ENCODE data around the gene TPCN1. TPM values are rescaled to one million over a fixed set of nuclear protein-coding genes. Genes with fewer than 3 reads are reported as not detected.
A peak's percentile ranks its signal among the peaks of the same experiment; 100 is the strongest.

Gene TPCN1
- polyA plus RNA-seq, 1 experiment = 31.9 TPM

DNA sequence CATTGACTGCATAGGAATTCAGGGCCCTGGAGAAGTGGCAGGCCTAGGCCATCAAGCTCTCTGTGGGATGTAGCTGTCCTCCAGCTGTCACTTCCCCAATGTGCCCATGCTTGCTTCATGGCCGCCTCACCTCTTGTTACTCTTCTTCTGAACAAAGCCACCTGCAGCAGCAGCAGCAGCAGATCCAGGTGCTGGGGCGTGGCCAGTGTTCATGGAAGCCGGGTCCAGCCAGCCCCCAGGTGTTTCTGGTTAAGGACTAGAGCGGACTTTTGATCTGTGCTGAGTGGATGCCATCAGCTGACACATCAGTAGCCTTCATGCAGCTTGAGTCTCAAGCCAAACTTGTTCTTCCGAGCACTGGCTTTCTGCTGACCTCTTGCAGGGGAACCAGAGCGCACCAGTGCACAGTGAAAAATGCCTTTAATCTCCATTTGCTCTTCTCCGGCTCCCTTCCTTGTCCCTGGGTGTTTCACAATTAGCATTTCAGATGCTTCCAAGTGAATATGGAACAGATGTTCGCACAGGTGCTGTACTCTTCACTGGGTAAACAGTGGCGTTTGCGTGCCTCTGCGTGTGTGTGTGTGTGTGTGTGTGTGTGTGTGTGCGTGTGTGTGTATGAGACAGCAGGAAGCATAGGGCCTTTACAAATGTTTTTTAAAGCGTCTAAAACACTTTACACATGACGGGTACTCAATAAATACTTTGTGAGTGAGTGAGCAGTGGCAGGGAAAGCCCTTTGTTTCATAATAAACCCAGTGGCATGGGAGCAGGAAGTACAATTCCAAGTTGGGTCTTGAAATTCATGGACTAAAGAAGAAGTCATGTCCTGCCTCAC lies 20.1 kb downstream of the TPCN1 start:
- no peak for TF ChIP-seq CTCF (IDR thresholded peaks at IDR 0.05; ENCODE audit: insufficient read depth, low read depth, low read length)
- peaks cover 2% of the 10 kb centered on the region; the same call in 1 of the 2 replicates for H3K36me3 ChIP-seq (ENCODE audit: control insufficient read depth, insufficient read depth, low read length)
- H3K4me3 ChIP-seq (ENCODE audit: low read depth, low read length) = no peak overlapping the region
- ChIA-PET POLR2A (interaction anchor here (0.7 kb wide), 1 partner anchor 1431 kb away, joined by 23 read pairs; no protein-coding TSS in a partner anchor), CTCF (interaction anchor here (1.0 to 1.2 kb wide), 3 partner anchors 16 to 47 kb away, joined by 3 read pairs; no protein-coding TSS in a partner anchor)
- no peaks in the 10 kb centered on the region for H3K27me3 ChIP-seq (ENCODE audit: control insufficient read depth, insufficient read depth, low read length)
- peak; percentile 98 for DNase-seq (ENCODE audit: low read depth)

GRCh38 chr12:113242026-113242418 lies 20.8 kb downstream of the TPCN1 start:
- TF ChIP-seq CTCF (IDR thresholded peaks at IDR 0.05; ENCODE audit: insufficient read depth, low read depth, low read length) = no peak
- no peak for DNase-seq (ENCODE audit: low read depth)
- ChIA-PET POLR2A (no interaction called here), CTCF (interaction anchor here (1.1 kb wide), 1 partner anchor 20 kb away, joined by 3 read pairs; no protein-coding TSS in a partner anchor)
- no peak overlapping the region for H3K4me3 ChIP-seq (ENCODE audit: low read depth, low read length)
- no peaks in the 10 kb centered on the region for H3K27me3 ChIP-seq (ENCODE audit: control insufficient read depth, insufficient read depth, low read length)
- H3K36me3 ChIP-seq (ENCODE audit: control insufficient read depth, insufficient read depth, low read length) = peaks cover 4% of the 10 kb centered on the region; the same call in 1 of the 2 replicates

GRCh38 chr12:113242560-113242959 lies 21.3 kb downstream of the TPCN1 start:
- Histone ChIP-seq H3K27me3 (ENCODE audit: control insufficient read depth, insufficient read depth, low read length) (no peaks in the 10 kb centered on the region), H3K36me3 (ENCODE audit: control insufficient read depth, insufficient read depth, low read length) (peaks cover 4% of the 10 kb centered on the region; the same call in 1 of the 2 replicates), H3K4me3 (ENCODE audit: low read depth, low read length) (no peak overlapping the region)
- no peak for DNase-seq (ENCODE audit: low read depth)
- CTCF ChIA-PET = no interaction called here
- POLR2A ChIA-PET = no interaction called here
- TF ChIP-seq CTCF (IDR thresholded peaks at IDR 0.05; ENCODE audit: insufficient read depth, low read depth, low read length) = no peak

GRCh38 chr12:113244047-113244460 lies 22.8 kb downstream of the TPCN1 start:
- DNase-seq (ENCODE audit: low read depth) = no peak
- Histone ChIP-seq H3K4me3 (ENCODE audit: low read depth, low read length) (no peak overlapping the region), H3K27me3 (ENCODE audit: control insufficient read depth, insufficient read depth, low read length) (no peaks in the 10 kb centered on the region), H3K36me3 (ENCODE audit: control insufficient read depth, insufficient read depth, low read length) (peaks cover 6% of the 10 kb centered on the region)
- POLR2A ChIA-PET = no interaction called here
- no peak for TF ChIP-seq CTCF (IDR thresholded peaks at IDR 0.05; ENCODE audit: insufficient read depth, low read depth, low read length)
- CTCF ChIA-PET = no interaction called here

GRCh38 chr12:113244478-113244958 lies 23.3 kb downstream of the TPCN1 start:
- no peak for DNase-seq (ENCODE audit: low read depth)
- H3K27me3 ChIP-seq (ENCODE audit: control insufficient read depth, insufficient read depth, low read length) = no peaks in the 10 kb centered on the region
- CTCF ChIA-PET = no interaction called here
- H3K4me3 ChIP-seq (ENCODE audit: low read depth, low read length) = no peak overlapping the region
- POLR2A ChIA-PET = no interaction called here
- TF ChIP-seq CTCF (IDR thresholded peaks at IDR 0.05; ENCODE audit: insufficient read depth, low read depth, low read length) = no peak
- peaks cover 6% of the 10 kb centered on the region for H3K36me3 ChIP-seq (ENCODE audit: control insufficient read depth, insufficient read depth, low read length)

Measured in BJ (cell line).